Esophagus (tissue), 2 donors: ENCODE measurements around the gene CBX6. TPM values are rescaled to one million over a fixed set of nuclear protein-coding genes. Genes with fewer than 3 reads are reported as not detected.

Experiments used
- H3K27ac ChIP-seq, 2 donors: one replicate each; pipeline ENCODE4 v1.5.1; 2013; ENCODE audit warnings: low read depth in 2 of 2, mild to moderate bottlenecking in 2 of 2, inconsistent platforms in 1 of 2, low read length in 1 of 2, moderate library complexity in 1 of 2
- H3K27me3 ChIP-seq, 2 donors: one replicate each; pipeline ENCODE4 v1.6.1; 2013; ENCODE audit warnings: low read length in 2 of 2, control low read depth in 1 of 2, mild to moderate bottlenecking in 1 of 2; ENCODE audit not compliant: insufficient read depth in 2 of 2, control insufficient read depth in 1 of 2
- H3K36me3 ChIP-seq, 2 donors: one replicate each; pipeline ENCODE4 v1.6.1; 2013; ENCODE audit warnings: low read length in 1 of 2; ENCODE audit not compliant: control insufficient read depth in 2 of 2, insufficient read depth in 2 of 2
- H3K4me1 ChIP-seq, 2 donors: one replicate each; pipeline ENCODE4 v1.6.1; 2013; ENCODE audit warnings: low read length in 1 of 2; ENCODE audit not compliant: control insufficient read depth in 2 of 2, insufficient read depth in 2 of 2
- H3K4me3 ChIP-seq, 2 donors: one replicate each; pipeline ENCODE4 v1.5.1; 2013; ENCODE audit warnings: low read length in 2 of 2, mild to moderate bottlenecking in 2 of 2, low read depth in 1 of 2, moderate library complexity in 1 of 2
- H3K9me3 ChIP-seq, 2 donors: one replicate each; pipeline ENCODE4 v1.6.1; 2013; ENCODE audit warnings: mild to moderate bottlenecking in 2 of 2, low read depth in 1 of 2, low read length in 1 of 2, moderate library complexity in 1 of 2; ENCODE audit not compliant: control insufficient read depth in 2 of 2, insufficient read depth in 1 of 2
- WGBS, 2 donors: extraction: QIAGEN DNeasy Blood & Tissue Kit; methylation state at CpG; one replicate each; pipeline ENCODE4 v1.1.7; 2013; 5-methylcytosine and 5-hydroxymethylcytosine counted together
- polyA plus RNA-seq, 2 donors: library from polyadenylated mRNA; stranded (reverse); fragments of 200-250 nt; gene quantifications; one replicate each; pipeline ENCODE4 v1.2.3, GENCODE V29; 2013
- donor health status: healthy with polysubstance abuse.
- donor health status: Bipolar disorder and iron deficiency.

CBX6 gene
- polyA plus RNA-seq, 2 donors, result 6.4 to 8.5 TPM

DNA sequence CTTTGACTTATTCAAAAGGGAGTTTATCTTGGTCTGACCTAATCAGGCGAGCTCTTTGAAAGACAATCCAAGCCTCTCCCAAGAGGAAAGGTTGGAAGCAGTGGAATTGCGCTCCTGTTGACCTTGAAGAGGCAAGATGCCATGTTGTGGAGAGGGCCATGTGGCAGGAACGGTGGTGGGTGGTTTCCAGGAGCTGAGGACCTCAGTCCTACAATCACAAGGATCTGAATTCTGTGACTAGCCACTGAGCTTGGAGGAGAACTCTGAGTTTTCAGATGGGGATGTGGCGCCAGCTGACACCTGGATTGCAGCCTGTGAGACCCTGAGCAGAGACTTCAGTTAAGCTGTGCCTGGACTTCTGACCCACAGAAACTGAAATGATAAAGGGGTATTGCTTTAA is 6.0 kb upstream of the CBX6 start:
- no peaks in the 10 kb centered on the region for H3K9me3 ChIP-seq
- H3K27me3 ChIP-seq, result no peaks in the 10 kb centered on the region
- H3K4me3 ChIP-seq, result no peak overlapping the region
- no peaks in the 10 kb centered on the region for H3K36me3 ChIP-seq
- 92 to 93% methylated on average over 4 of the region's 4 CpGs for WGBS, 2 donors
- peaks cover 5 to 8% of the 10 kb centered on the region in 2 donors for H3K4me1 ChIP-seq
- H3K27ac ChIP-seq, result no peak overlapping the region

DNA sequence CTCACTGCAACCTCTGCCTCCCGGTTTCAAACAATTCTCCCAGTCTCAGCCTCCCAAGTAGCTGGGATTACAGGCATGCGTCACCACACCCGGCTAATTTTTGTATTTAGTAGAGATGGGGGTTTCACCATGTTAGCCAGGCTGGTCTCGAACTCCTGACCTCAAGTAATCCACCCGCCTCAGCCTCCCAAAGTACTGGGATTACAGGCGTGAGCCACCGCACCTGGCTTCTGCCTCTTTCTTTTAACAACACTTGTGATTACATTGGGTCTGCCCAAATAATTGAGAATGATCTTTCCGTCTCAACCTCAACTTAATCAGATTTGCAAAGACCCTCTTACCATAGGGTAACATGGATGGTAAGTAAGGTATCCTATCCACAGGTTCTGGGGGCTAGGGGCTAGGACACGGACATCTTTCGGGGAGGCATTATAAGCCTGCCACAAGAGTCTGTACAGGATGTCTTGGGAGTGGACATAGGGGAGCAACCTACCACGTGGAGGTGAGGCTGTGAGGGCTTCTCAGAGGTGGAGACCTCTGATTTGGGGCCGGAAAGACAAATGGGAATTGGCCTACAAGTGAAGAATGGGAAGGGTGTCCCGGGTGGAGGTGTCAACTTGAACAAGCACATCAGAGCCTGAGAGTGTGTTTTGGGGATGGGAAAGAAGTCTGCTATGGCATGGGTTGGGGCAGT is 2.7 kb upstream of the CBX6 start:
- no peaks in the 10 kb centered on the region for H3K9me3 ChIP-seq
- no peaks in the 10 kb centered on the region for H3K27me3 ChIP-seq
- no peaks in the 10 kb centered on the region for H3K36me3 ChIP-seq
- no peaks in the 10 kb centered on the region for H3K4me1 ChIP-seq
- no peak overlapping the region for H3K4me3 ChIP-seq
- 89 to 91% methylated on average over 13 of the region's 13 CpGs for WGBS, 2 donors
- H3K27ac ChIP-seq, result no peak overlapping the region

DNA sequence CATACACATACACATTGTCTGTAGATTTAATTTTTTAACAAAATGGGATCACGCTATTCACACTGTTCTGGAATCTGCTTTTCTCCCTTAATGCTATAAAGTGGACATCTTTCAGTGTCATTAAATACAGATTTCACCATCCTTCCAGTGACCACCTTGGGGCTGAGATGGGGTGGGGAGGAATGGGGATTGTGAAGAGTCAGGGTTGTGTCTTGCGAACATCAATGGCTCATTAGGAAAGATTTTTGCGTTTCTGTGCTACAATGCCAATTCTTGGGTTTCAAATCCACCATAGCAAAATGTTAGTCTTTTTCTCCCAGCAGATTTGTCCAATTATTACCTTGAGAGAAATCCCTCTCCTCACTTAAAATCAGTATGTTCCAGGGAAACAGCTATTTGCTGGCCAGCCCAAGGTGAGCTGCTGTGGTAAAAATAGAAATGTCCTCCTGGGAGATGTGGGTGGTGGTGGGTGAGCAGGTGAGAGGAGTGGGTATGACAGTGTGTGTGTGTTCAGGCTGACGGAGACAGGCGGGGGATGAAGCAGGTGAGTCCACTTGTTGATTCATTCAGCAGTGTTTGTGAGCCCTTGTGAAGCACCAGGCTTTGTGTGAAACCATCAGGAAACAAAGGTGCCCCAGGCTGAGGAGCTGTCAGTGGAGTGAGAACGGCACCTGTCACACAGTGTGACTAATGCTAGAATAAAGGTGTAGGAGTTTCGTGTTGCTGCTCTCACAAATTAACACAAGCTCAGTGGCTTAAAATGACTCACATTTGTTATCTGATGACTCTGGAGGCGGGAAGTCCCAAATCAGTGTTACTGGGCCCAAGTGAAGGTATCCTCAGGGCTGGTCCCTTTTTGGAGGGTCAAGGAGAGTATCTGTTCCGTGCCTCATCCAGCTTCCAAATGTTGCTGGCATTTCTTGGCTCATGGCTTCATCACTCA is 1.7 kb upstream of the CBX6 start:
- H3K36me3 ChIP-seq, result no peaks in the 10 kb centered on the region
- H3K4me3 ChIP-seq, result no peak overlapping the region
- peak overlapping the region; percentile 45 to 68 for H3K27ac ChIP-seq
- no peaks in the 10 kb centered on the region for H3K4me1 ChIP-seq
- WGBS, 2 donors, result 53 to 54% methylated on average over 9 of the region's 9 CpGs
- H3K27me3 ChIP-seq, result no peaks in the 10 kb centered on the region
- H3K9me3 ChIP-seq, result no peaks in the 10 kb centered on the region

DNA sequence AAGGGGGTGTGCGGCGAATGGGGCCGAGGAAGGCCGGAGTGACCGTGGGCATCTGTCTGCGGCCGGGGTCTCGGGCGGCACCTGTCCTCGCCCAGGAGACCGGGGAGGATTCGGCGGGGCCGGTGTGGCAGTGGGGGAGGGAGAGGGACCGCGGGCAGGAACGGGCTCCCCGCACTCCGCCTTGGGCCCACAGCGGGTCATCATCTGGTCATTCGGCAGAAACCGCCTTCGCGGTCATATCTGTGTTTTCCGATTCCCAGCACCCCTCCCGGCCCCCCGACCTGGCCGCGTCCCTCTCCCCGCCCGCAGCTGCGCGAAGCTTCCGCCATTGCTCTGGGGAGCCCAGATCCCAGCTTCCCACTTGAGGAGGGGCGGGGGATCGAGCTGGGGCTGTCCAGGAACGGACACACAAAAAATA is 824 bp upstream of the CBX6 start:
- peak overlapping the region; percentile 88 to 95 for H3K27ac ChIP-seq
- WGBS, 2 donors, result 0 to 1% methylated on average over 30 to 37 of the region's 37 CpGs
- no peaks in the 10 kb centered on the region for H3K9me3 ChIP-seq
- peak overlapping the region; percentile 63 to 74 for H3K4me3 ChIP-seq
- no peaks in the 10 kb centered on the region for H3K4me1 ChIP-seq
- H3K27me3 ChIP-seq, result no peaks in the 10 kb centered on the region
- H3K36me3 ChIP-seq, result no peaks in the 10 kb centered on the region

DNA sequence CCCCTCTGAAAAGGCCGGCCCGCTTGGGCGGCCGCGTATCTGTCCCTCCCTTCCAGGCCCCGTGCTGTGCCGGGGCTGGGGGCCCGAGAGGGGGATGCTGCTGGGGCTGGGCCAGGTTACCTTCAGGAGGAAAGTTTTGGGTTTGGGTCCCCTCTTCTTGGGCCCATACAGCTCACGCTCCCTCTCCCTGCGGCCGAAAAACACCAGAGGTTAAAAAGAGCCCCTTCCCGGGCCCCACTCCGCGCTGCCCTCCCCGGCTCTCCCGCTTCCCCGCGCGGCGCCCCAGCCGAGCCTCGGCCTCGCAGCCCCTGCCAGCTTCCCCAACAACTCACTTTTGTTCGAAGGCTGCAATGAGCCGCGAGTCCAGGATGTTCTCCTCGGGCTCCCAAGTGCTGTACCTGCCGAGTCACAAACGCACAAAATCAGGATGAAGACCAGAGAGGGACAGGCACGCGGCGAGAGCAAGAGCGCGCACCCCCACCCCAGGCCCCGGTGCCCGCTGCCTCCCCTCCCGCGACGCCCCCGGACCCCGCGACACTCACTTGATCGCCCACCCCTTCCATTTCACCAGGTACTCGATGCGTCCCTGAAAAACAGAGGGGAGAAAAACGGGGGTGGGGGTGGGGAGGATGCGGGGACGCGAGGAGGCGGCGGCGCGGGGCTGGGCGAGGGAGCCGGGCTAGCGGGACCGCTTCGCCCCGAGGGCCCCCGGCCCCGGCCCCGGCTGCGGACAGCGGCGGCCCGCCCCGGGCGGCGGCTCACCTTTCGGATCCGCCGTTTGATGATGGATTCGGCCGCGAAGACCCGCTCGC is 450 bp downstream of the CBX6 start:
- peak overlapping the region; percentile 82 to 87 for H3K27ac ChIP-seq
- peaks cover 0 to 3% of the 10 kb centered on the region in 2 donors for H3K36me3 ChIP-seq
- no peaks in the 10 kb centered on the region for H3K9me3 ChIP-seq
- no peaks in the 10 kb centered on the region for H3K27me3 ChIP-seq
- no peaks in the 10 kb centered on the region for H3K4me1 ChIP-seq
- peak overlapping the region; percentile 63 to 74 for H3K4me3 ChIP-seq
- 1 to 2% methylated on average over 66 to 77 of the region's 77 CpGs for WGBS, 2 donors

DNA sequence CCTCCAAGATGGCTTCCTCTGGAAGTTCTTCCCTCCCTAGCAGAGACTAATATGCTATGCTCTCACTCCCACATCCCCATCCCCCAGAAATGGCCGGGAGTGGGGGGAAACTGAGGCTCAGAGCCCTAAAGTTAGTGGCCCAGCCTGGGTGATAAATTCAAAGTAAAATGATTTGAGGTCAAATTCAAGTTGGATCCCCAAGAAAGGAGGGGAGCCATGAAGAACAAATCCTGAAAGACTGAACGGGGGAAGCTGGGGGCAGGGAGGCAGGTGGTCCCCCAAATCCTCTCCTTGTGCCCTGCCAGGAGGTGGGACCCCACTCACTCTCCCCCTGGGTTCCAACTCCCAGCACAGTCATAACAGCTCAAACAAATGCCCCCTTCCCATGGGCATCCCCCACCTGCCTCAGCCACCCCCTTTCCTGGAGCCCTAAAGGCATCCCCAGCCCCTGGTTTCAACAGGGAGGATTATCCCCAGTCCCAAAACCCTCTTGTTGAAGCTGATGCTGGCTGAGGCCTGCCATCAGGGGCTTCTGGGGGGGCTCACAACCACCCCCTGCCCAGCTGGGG is 1.1 kb downstream of the CBX6 start:
- H3K4me1 ChIP-seq, result no peaks in the 10 kb centered on the region
- H3K36me3 ChIP-seq, result peaks cover 0 to 3% of the 10 kb centered on the region in 2 donors
- H3K9me3 ChIP-seq, result no peaks in the 10 kb centered on the region
- H3K27me3 ChIP-seq, result no peaks in the 10 kb centered on the region
- 8 to 9% methylated on average over 2 of the region's 2 CpGs for WGBS, 2 donors
- peak overlapping the region; percentile 63 to 74 for H3K4me3 ChIP-seq
- peak overlapping the region; percentile 82 to 87 for H3K27ac ChIP-seq

DNA sequence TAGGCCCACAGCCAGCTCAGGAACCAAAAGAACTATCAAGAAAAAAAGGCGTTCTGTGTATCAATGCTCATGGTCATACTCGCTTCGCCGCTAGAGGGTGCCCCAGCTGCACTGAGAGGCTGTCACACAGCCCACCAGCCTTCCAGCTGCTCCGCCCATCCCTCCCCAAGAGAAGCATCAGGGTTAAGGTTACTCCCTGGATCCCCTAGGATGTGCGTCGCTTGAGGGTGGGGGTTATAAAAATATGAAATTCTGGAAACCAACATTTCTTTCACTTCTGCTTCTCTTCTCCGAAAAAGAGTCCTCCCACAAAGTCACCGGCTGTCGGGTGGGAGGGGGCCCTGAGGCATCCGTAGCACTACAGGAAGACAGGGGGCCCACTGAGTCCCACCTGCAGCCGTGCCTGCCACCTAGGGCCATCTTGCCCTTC is 1.7 kb downstream of the CBX6 start:
- no peaks in the 10 kb centered on the region for H3K9me3 ChIP-seq
- H3K4me3 ChIP-seq, result peak overlapping the region; percentile 15 to 74
- WGBS, 2 donors, result 4 to 7% methylated on average over 12 of the region's 12 CpGs
- peaks cover 0 to 3% of the 10 kb centered on the region in 2 donors for H3K36me3 ChIP-seq
- H3K27ac ChIP-seq, result peak overlapping the region; percentile 11 to 87
- no peaks in the 10 kb centered on the region for H3K4me1 ChIP-seq
- no peaks in the 10 kb centered on the region for H3K27me3 ChIP-seq

DNA sequence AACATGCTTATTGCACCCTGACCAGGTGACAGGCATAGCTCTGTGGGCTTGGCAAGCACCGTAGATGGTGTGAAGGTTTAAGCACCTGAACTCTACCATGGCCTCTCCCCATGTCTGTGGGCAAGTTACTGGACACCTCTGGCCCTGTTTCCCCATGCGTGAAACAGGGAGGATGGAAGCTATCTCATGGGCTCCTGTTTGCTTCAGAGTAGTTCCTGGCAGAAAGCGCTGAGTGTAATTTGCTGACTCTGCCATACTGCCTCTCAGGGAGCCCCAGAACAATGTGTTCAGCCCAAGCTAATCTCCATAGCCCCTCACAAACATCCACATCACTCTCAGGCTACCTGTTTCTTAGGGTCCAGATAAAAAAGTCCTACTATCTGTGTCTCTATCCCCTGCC is 2.4 kb downstream of the CBX6 start:
- Histone ChIP-seq H3K4me1 (peaks cover 0 to 6% of the 10 kb centered on the region in 2 donors), H3K27me3 (no peaks in the 10 kb centered on the region), H3K27ac (no peak overlapping the region), H3K36me3 (peaks cover 0 to 3% of the 10 kb centered on the region in 2 donors), H3K4me3 (no peak overlapping the region), H3K9me3 (no peaks in the 10 kb centered on the region)
- 80 to 82% methylated on average over 3 of the region's 3 CpGs for WGBS, 2 donors

DNA sequence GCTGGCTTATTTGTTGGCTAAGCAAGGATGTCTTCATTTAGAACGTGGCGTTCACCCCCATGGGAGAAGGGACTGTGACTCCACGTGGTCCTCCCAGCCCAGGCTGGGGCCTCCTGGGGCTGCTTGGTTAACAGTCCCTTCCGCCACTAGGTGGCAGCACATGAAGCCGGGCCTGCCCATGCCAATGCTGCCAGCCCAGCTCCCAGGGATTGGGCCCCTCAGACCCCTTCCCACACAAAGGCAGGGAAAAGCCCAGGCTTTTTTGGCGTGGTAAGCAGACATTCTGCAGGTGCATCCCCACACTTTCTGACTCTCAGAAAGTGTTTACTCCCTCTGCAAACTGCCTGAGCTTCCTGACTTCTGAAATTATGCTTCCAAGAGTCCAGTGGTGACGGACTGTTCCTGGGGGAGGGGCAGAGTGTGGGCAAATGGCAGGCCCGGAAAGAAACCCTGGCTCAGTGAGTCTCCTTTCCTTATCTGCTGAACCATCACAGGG is 3.1 kb downstream of the CBX6 start:
- no peaks in the 10 kb centered on the region for H3K27me3 ChIP-seq
- no peaks in the 10 kb centered on the region for H3K9me3 ChIP-seq
- no peak overlapping the region for H3K4me3 ChIP-seq
- H3K4me1 ChIP-seq, result peaks cover 0 to 11% of the 10 kb centered on the region in 2 donors
- 10 to 13% methylated on average over 8 of the region's 8 CpGs for WGBS, 2 donors
- peaks cover 0 to 3% of the 10 kb centered on the region in 2 donors for H3K36me3 ChIP-seq
- H3K27ac ChIP-seq, result no peak overlapping the region
